Fibroblast of lung (primary cell): Measurements from ENCODE around the gene PER1. TPM values are rescaled to one million over a fixed set of nuclear protein-coding genes. Genes with fewer than 3 reads are reported as not detected.

ENCODE experiments used
- DNase-seq, 2 donors: peaks; one replicate each; pipeline versions ENCODE4 v3.0.0 to v3.0.0-alpha.2; 2010; ENCODE audit warnings: low read depth in 2 of 2
- H2AFZ ChIP-seq: 2 replicates; pipeline ENCODE4 v1.5.1; 2012; ENCODE audit warnings: low read length, control low read depth, inconsistent platforms
- H3K27ac ChIP-seq: 2 replicates; pipeline ENCODE4 v1.5.1; 2011; ENCODE audit warnings: low read length, control low read depth; ENCODE audit not compliant: insufficient read depth
- H3K27me3 ChIP-seq: 2 replicates; pipeline ENCODE4 v1.5.1; 2011; ENCODE audit warnings: mild to moderate bottlenecking, low read length; ENCODE audit not compliant: control insufficient read depth, insufficient read depth
- H3K36me3 ChIP-seq: 2 replicates; pipeline ENCODE4 v1.5.1; 2011; ENCODE audit warnings: low read length; ENCODE audit not compliant: control insufficient read depth, insufficient read depth
- H3K4me1 ChIP-seq: 2 replicates; pipeline ENCODE4 v1.5.1; 2011; ENCODE audit warnings: low read length; ENCODE audit not compliant: control insufficient read depth, insufficient read depth; ENCODE audit errors: extremely low read depth
- H3K4me2 ChIP-seq: 2 replicates; pipeline ENCODE4 v1.5.1; 2011; ENCODE audit warnings: low read length, control low read depth; ENCODE audit not compliant: insufficient read depth; ENCODE audit errors: extremely low read depth
- H3K4me3 ChIP-seq, 4 experiments: fragments of 200-600 bp in 1 of 4; sonication (generic) in 1 of 4; replicated peaks in 1 of 4; 2 replicates each; pipeline ENCODE4 v1.5.1; 2011 to 2016; ENCODE audit warnings: low read length in 4 of 4, low read depth in 3 of 4, mild to moderate bottlenecking in 3 of 4, control low read depth in 2 of 4, inconsistent platforms in 1 of 4, mixed read lengths in 1 of 4; ENCODE audit not compliant: insufficient read depth in 1 of 4; ENCODE audit errors: control extremely low read depth in 1 of 4
- H3K79me2 ChIP-seq: 2 replicates; pipeline ENCODE4 v1.5.1; 2012; ENCODE audit warnings: mild to moderate bottlenecking, low read length, inconsistent platforms; ENCODE audit not compliant: control insufficient read depth, insufficient read depth
- H3K9ac ChIP-seq: 2 replicates; pipeline ENCODE4 v1.5.1; 2011; ENCODE audit warnings: mild to moderate bottlenecking, low read length, control low read depth; ENCODE audit not compliant: insufficient read depth
- H3K9me3 ChIP-seq: 2 replicates; pipeline ENCODE4 v1.5.1; 2012; ENCODE audit warnings: low read depth, low read length; ENCODE audit not compliant: control insufficient read depth, insufficient read depth
- H4K20me1 ChIP-seq: 2 replicates; pipeline ENCODE4 v1.5.1; 2011; ENCODE audit warnings: low read length; ENCODE audit not compliant: control insufficient read depth, insufficient read depth; ENCODE audit errors: extremely low read depth
- EZH2 ChIP-seq: IDR thresholded peaks from 2 replicates; pipeline ENCODE4 v1.5.1; 2012; ENCODE audit warnings: low read length, control low read depth, mild to moderate bottlenecking; ENCODE audit errors: missing control alignments
- polyA plus RNA-seq, 2 donors: library from polyadenylated mRNA; depleted of rRNA in 1 of 2; stranded (reverse) in 1 of 2; unstranded in 1 of 2; fragments of >200 nt; gene quantifications; 2 replicates each; pipeline ENCODE4 v1.2.1, GENCODE V29; 2011 to 2012; ENCODE audit warnings: missing spikeins in 1 of 2
- total RNA-seq: library from RNA; depleted of rRNA; stranded (reverse); fragments of >200 nt; gene quantifications from 2 replicates; pipeline ENCODE4 v1.2.1, GENCODE V29; 2014
- TF ChIP-seq, protein P1 (sequence below), 2 donors: IDR thresholded peaks in 1 of 2; conservative IDR thresholded peaks in 1 of 2; 1 replicate in 1 of 2; 2 replicates in 1 of 2; pipeline ENCODE4 v1.5.1; 2011 to 2012; ENCODE audit warnings: low read length in 2 of 2, control low read depth in 1 of 2, inconsistent platforms in 1 of 2, low read depth in 1 of 2, mild to moderate bottlenecking in 1 of 2

PER1 gene
- total and polyA plus RNA-seq, 2 donors (not counting 1 experiment from before 2014, with no cell fraction given) = 2.5 to 6.9 TPM

DNA sequence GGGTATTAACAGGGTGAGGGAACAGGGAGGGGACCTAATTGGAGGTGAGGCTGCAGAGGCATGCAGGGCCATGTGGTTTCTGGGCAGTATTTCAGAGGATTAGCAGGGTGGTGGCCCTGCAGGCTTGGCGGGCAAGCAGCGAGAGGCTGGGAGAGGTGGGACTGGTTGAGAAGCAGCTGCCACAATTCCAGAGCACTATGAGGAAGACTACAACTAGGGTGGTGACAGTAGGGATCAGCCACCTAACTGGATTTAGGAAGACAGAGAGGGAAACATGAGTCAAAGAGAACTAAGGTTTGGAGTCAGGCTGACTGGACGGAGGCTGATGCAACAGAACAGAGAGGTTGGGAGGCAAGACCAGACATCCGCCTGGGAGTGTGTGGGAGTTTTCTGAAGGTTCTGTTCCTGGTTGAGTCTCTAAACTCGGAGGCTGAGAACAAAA lies 46.2 kb downstream of the PER1 start:
- Histone ChIP-seq H3K27me3 (peaks cover 13% of the 10 kb centered on the region), H3K79me2 (no peaks in the 10 kb centered on the region), H3K9ac (no peak overlapping the region), H3K4me1 (no peaks in the 10 kb centered on the region), H3K36me3 (no peaks in the 10 kb centered on the region), H3K4me2 (no peak overlapping the region), H2AFZ (no peak overlapping the region), H4K20me1 (no peaks in the 10 kb centered on the region), H3K9me3 (no peaks in the 10 kb centered on the region), H3K27ac (no peak overlapping the region), H3K4me3 (no peak overlapping the region)
- no peak for DNase-seq
- no peak for TF ChIP-seq EZH2
- TF ChIP-seq, protein P1, sequence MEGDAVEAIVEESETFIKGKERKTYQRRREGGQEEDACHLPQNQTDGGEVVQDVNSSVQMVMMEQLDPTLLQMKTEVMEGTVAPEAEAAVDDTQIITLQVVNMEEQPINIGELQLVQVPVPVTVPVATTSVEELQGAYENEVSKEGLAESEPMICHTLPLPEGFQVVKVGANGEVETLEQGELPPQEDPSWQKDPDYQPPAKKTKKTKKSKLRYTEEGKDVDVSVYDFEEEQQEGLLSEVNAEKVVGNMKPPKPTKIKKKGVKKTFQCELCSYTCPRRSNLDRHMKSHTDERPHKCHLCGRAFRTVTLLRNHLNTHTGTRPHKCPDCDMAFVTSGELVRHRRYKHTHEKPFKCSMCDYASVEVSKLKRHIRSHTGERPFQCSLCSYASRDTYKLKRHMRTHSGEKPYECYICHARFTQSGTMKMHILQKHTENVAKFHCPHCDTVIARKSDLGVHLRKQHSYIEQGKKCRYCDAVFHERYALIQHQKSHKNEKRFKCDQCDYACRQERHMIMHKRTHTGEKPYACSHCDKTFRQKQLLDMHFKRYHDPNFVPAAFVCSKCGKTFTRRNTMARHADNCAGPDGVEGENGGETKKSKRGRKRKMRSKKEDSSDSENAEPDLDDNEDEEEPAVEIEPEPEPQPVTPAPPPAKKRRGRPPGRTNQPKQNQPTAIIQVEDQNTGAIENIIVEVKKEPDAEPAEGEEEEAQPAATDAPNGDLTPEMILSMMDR (conservative IDR thresholded peaks at IDR 0.05 in 1 of 2, IDR thresholded peaks at IDR 0.05 in 1 of 2; ENCODE audit: low read depth in 1 of 2, low read length in 2 of 2) = no peak

DNA sequence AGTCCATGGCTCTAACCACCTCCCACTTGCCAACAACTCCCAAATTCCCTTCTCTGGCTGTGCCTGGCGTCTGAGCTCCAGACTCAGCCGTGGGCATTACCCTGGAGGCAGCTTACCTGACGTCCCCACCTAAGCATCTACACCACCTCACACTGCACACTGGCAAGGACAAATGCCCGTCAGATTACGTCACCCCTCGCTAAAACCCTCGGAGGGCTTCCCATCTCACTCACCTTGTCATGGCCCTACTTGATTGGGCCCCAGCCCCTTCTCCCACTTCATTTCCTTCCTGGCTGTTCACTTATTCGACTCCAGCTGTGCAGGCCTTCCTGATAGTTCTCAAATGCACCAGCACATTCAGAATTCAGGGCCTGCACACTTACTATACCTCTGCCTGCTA lies 47.3 kb downstream of the PER1 start:
- DNase-seq = no peak
- Histone ChIP-seq H3K9ac (no peak overlapping the region), H3K4me2 (no peak overlapping the region), H3K4me1 (no peaks in the 10 kb centered on the region), H3K27me3 (peaks cover 2% of the 10 kb centered on the region), H3K79me2 (no peaks in the 10 kb centered on the region), H4K20me1 (no peaks in the 10 kb centered on the region), H3K36me3 (no peaks in the 10 kb centered on the region), H3K4me3 (no peak overlapping the region), H3K9me3 (no peaks in the 10 kb centered on the region), H2AFZ (no peak overlapping the region), H3K27ac (no peak overlapping the region)
- TF ChIP-seq, protein P1 (conservative IDR thresholded peaks at IDR 0.05 in 1 of 2, IDR thresholded peaks at IDR 0.05 in 1 of 2; ENCODE audit: low read depth in 1 of 2, low read length in 2 of 2) = no peak
- no peak for TF ChIP-seq EZH2

DNA sequence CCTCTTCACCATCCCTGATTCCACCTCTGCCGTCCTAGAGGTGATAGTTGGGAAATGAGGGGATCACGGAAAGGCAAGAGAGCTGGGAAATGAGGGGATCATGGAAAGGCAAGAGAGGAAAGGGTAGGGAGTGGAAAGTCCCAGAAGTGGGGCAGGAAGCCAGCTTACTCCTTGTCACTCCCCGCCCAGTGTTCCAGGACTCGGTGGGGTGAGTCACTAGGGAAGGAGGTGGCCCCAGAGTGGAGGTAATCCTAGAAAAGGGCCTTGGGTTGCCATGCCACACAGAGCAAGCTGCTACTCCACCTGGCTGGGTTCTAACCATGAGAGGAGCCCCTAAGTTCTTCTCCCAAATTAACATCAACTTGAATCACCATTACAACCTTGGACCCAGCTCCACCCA lies 48.7 kb downstream of the PER1 start:
- H2AFZ ChIP-seq = no peak overlapping the region
- no peaks in the 10 kb centered on the region for H3K9me3 ChIP-seq
- H4K20me1 ChIP-seq = no peaks in the 10 kb centered on the region
- H3K79me2 ChIP-seq = no peaks in the 10 kb centered on the region
- H3K4me1 ChIP-seq = no peaks in the 10 kb centered on the region
- H3K4me3 ChIP-seq = no peak overlapping the region
- H3K27ac ChIP-seq = no peak overlapping the region
- H3K4me2 ChIP-seq = no peak overlapping the region
- no peak for TF ChIP-seq EZH2
- TF ChIP-seq, protein P1 (conservative IDR thresholded peaks at IDR 0.05 in 1 of 2, IDR thresholded peaks at IDR 0.05 in 1 of 2; ENCODE audit: low read depth in 1 of 2, low read length in 2 of 2) = no peak
- H3K36me3 ChIP-seq = no peaks in the 10 kb centered on the region
- no peak overlapping the region for H3K9ac ChIP-seq
- H3K27me3 ChIP-seq = no peaks in the 10 kb centered on the region
- no peak for DNase-seq
